ENCODE measurements around the gene KCNS3. TPM values are rescaled to one million over a fixed set of nuclear protein-coding genes. Genes with fewer than 3 reads are reported as not detected.

Gene KCNS3
- total RNA-seq, 1 experiment from 2014 or later: 1.7 TPM

DNA sequence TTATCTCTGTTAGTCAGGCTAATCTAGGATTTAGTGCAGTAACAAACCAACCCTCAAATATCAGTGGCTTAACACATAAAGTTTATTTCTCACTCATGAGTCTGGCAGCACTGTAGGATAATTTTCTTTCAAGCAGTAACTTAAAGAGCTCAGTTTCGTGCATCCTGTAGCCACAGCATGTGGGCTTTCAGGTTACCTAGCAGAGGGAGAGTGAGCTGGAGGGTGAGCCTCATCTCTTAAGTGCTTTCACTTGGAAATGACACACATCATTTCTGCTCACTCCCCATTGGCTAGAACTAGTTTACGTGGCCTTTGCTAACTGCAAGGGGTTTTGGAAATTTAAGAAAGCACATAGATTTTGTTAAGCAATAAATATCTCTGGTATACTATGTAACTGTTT is 96.9 kb downstream of the KCNS3 start:
- no peak overlapping the region for H3K4me3 ChIP-seq (ENCODE audit: low read depth in 2 of 2, low read length in 2 of 2)
- ATAC-seq: no peak
- no peak for DNase-seq (ENCODE audit: low read depth, low spot score)
- ChIA-PET CTCF (no interaction called here), POLR2A (no interaction called here)
- intact Hi-C loops (cut with micrococcal nuclease; ENCODE audit: unreplicated experiment) (no loop called here), in situ Hi-C loops (cut with HindIII; ENCODE audit: low pct_unique_long_range_greater_than_20kb, low sequenced_read_pairs) (no loop called here)
- H3K27ac ChIP-seq (ENCODE audit: low read length): no peak overlapping the region
- no peaks in the 10 kb centered on the region for H3K36me3 ChIP-seq (ENCODE audit: control insufficient read depth, insufficient read depth, low read length)
- no peaks in the 10 kb centered on the region for H3K4me1 ChIP-seq (ENCODE audit: control insufficient read depth, insufficient read depth, low read length)
- no TSS peak for BruUV-seq (replicated peaks)
- no peak for TF ChIP-seq SIN3A (IDR thresholded peaks at IDR 0.05; ENCODE audit: borderline replicate concordance, insufficient read depth, low read depth, low read length)
- TF ChIP-seq, protein P1, sequence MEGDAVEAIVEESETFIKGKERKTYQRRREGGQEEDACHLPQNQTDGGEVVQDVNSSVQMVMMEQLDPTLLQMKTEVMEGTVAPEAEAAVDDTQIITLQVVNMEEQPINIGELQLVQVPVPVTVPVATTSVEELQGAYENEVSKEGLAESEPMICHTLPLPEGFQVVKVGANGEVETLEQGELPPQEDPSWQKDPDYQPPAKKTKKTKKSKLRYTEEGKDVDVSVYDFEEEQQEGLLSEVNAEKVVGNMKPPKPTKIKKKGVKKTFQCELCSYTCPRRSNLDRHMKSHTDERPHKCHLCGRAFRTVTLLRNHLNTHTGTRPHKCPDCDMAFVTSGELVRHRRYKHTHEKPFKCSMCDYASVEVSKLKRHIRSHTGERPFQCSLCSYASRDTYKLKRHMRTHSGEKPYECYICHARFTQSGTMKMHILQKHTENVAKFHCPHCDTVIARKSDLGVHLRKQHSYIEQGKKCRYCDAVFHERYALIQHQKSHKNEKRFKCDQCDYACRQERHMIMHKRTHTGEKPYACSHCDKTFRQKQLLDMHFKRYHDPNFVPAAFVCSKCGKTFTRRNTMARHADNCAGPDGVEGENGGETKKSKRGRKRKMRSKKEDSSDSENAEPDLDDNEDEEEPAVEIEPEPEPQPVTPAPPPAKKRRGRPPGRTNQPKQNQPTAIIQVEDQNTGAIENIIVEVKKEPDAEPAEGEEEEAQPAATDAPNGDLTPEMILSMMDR (IDR thresholded peaks at IDR 0.05): no peak
- TF ChIP-seq TCF7L2 (IDR thresholded peaks at IDR 0.05; ENCODE audit: low read depth, low read length): no peak
- TF ChIP-seq POLR2AphosphoS5 (IDR thresholded peaks at IDR 0.05; ENCODE audit: low read depth, low read length): no peak
- TF ChIP-seq, protein P2, sequence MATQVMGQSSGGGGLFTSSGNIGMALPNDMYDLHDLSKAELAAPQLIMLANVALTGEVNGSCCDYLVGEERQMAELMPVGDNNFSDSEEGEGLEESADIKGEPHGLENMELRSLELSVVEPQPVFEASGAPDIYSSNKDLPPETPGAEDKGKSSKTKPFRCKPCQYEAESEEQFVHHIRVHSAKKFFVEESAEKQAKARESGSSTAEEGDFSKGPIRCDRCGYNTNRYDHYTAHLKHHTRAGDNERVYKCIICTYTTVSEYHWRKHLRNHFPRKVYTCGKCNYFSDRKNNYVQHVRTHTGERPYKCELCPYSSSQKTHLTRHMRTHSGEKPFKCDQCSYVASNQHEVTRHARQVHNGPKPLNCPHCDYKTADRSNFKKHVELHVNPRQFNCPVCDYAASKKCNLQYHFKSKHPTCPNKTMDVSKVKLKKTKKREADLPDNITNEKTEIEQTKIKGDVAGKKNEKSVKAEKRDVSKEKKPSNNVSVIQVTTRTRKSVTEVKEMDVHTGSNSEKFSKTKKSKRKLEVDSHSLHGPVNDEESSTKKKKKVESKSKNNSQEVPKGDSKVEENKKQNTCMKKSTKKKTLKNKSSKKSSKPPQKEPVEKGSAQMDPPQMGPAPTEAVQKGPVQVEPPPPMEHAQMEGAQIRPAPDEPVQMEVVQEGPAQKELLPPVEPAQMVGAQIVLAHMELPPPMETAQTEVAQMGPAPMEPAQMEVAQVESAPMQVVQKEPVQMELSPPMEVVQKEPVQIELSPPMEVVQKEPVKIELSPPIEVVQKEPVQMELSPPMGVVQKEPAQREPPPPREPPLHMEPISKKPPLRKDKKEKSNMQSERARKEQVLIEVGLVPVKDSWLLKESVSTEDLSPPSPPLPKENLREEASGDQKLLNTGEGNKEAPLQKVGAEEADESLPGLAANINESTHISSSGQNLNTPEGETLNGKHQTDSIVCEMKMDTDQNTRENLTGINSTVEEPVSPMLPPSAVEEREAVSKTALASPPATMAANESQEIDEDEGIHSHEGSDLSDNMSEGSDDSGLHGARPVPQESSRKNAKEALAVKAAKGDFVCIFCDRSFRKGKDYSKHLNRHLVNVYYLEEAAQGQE (IDR thresholded peaks at IDR 0.05; ENCODE audit: insufficient read depth in 1 of 2, low read depth in 2 of 2, low read length in 1 of 2): no peak
- no peaks in the 10 kb centered on the region for H3K27me3 ChIP-seq (ENCODE audit: control insufficient read depth, insufficient read depth, low read length)
- H3K9me3 ChIP-seq (ENCODE audit: control insufficient read depth, insufficient read depth, low read depth, low read length): no peaks in the 10 kb centered on the region

DNA sequence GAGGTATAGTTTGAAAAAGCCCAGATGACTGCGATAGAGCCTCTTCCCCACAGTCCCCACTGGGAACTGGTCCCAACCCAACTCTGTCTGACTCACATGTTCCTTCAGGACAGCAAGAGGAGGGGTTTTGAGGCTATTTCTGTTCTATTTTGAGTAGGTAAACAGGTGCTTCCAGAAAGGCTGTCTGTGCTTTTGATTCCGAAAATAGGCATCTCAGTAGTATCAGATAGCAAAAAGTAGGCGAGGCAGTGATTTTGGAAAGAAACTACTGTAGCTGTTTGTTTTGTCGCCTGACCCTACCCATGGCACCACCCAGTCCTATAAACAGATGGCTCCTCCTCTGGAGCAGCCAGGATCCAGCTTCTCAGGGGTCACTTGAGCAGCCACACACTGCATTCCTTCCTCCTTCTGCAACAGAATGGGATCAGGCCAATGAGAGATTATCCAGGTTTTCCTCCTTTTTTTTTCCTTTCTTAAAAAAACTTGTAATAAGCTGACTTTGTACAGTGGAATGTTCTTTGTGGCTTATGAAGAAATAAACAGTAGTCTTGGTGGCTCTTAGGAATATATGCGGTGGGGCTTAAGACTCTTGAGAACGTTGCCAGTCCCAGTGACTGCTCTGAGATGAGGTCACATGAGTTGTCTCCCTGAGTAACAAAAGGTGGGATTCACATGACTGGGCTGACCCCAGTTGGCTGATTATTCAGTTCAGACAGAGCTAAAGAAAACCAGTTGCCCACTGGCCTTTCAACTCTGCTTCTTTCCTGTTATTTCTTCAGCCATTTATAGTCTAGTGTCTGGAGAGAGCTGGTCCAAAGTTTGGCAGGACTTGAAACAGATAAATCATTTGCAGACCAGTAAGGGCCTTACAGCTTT is 98.6 kb downstream of the KCNS3 start:
- H3K4me1 ChIP-seq (ENCODE audit: control insufficient read depth, insufficient read depth, low read length): no peaks in the 10 kb centered on the region
- H3K9me3 ChIP-seq (ENCODE audit: control insufficient read depth, insufficient read depth, low read depth, low read length): no peaks in the 10 kb centered on the region
- TF ChIP-seq TCF7L2 (IDR thresholded peaks at IDR 0.05; ENCODE audit: low read depth, low read length) (no peak), SIN3A (IDR thresholded peaks at IDR 0.05; ENCODE audit: borderline replicate concordance, insufficient read depth, low read depth, low read length) (no peak), POLR2AphosphoS5 (IDR thresholded peaks at IDR 0.05; ENCODE audit: low read depth, low read length) (no peak)
- TF ChIP-seq, protein P1 (IDR thresholded peaks at IDR 0.05): no peak
- TF ChIP-seq, protein P2 (IDR thresholded peaks at IDR 0.05; ENCODE audit: insufficient read depth in 1 of 2, low read depth in 2 of 2, low read length in 1 of 2): no peak
- intact Hi-C loops (cut with micrococcal nuclease; ENCODE audit: unreplicated experiment): no loop called here
- ChIA-PET CTCF (no interaction called here), POLR2A (no interaction called here)
- DNase-seq (ENCODE audit: low read depth, low spot score): no peak
- in situ Hi-C loops (cut with HindIII; ENCODE audit: low pct_unique_long_range_greater_than_20kb, low sequenced_read_pairs): no loop called here
- ATAC-seq: no peak
- no peaks in the 10 kb centered on the region for H3K27me3 ChIP-seq (ENCODE audit: control insufficient read depth, insufficient read depth, low read length)
- BruUV-seq (replicated peaks): no TSS peak
- H3K4me3 ChIP-seq (ENCODE audit: low read depth in 2 of 2, low read length in 2 of 2): no peak overlapping the region
- H3K36me3 ChIP-seq (ENCODE audit: control insufficient read depth, insufficient read depth, low read length): no peaks in the 10 kb centered on the region
- no peak overlapping the region for H3K27ac ChIP-seq (ENCODE audit: low read length)

Measured in Panc1 (cell line).